Liver (tissue), 3 donors: ENCODE data around the gene CACNG8.

Source experiments
- FOXA1 ChIP-seq: IDR thresholded peaks from 2 replicates; pipeline ENCODE4 v1.6.1; 2016; ENCODE audit warnings: antibody characterized with exemption
- RXRA ChIP-seq, 2 donors: IDR thresholded peaks; 2 replicates each; pipeline ENCODE4 v1.6.1; 2017 to 2018; ENCODE audit warnings: antibody characterized with exemption in 2 of 2, mild to moderate bottlenecking in 1 of 2
- TF ChIP-seq, protein P1 (sequence below): fragments of 150-350 bp; IDR thresholded peaks from 2 replicates; pipeline ENCODE4 v1.5.1; 2017; ENCODE audit warnings: improper control_type of control experiment, low read depth, low read length; ENCODE audit not compliant: missing input control
- donor health status: healthy.
- donor health status: healthy.

DNA sequence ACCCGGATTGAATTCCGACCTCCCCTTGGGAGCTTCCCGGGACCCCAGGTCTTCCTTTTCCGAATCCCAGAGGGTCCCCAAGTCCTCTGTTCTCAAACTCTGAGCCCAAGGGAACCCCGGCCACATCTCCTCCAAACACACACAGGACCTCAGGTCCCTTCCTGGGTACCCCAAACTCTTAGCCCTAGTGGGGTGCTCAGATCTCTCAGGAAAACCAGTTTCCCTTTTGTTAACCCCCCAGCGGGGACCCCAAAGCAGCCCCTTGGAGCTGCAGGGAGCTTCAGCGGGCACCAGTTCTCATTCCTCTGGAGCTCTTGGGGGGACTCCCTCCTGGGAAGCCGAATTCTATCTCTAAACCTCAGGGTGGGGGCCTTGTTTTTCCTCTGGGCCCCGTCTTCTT, 29.5 kb downstream of the CACNG8 start:
- TF ChIP-seq, protein P1, sequence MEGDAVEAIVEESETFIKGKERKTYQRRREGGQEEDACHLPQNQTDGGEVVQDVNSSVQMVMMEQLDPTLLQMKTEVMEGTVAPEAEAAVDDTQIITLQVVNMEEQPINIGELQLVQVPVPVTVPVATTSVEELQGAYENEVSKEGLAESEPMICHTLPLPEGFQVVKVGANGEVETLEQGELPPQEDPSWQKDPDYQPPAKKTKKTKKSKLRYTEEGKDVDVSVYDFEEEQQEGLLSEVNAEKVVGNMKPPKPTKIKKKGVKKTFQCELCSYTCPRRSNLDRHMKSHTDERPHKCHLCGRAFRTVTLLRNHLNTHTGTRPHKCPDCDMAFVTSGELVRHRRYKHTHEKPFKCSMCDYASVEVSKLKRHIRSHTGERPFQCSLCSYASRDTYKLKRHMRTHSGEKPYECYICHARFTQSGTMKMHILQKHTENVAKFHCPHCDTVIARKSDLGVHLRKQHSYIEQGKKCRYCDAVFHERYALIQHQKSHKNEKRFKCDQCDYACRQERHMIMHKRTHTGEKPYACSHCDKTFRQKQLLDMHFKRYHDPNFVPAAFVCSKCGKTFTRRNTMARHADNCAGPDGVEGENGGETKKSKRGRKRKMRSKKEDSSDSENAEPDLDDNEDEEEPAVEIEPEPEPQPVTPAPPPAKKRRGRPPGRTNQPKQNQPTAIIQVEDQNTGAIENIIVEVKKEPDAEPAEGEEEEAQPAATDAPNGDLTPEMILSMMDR = no peak
- TF ChIP-seq FOXA1 (no peak), RXRA (IDR thresholded peaks at IDR 0.05) (no peak)
